HG03108 (cell line): ENCODE measurements around the gene RBBP6.
"Not testable (repeated sequence)": the region's sequence is repeated elsewhere in the genome, so short reads cannot be mapped to it uniquely, and the experiment has no call there.

Source experiments
- ATAC-seq: cut with Tn5 transposase; IDR thresholded peaks from one replicate; pipeline ENCODE4 v1.9.1; 2021; ENCODE audit warnings: moderate library complexity; ENCODE audit not compliant: unreplicated experiment

Gene RBBP6, protein sequence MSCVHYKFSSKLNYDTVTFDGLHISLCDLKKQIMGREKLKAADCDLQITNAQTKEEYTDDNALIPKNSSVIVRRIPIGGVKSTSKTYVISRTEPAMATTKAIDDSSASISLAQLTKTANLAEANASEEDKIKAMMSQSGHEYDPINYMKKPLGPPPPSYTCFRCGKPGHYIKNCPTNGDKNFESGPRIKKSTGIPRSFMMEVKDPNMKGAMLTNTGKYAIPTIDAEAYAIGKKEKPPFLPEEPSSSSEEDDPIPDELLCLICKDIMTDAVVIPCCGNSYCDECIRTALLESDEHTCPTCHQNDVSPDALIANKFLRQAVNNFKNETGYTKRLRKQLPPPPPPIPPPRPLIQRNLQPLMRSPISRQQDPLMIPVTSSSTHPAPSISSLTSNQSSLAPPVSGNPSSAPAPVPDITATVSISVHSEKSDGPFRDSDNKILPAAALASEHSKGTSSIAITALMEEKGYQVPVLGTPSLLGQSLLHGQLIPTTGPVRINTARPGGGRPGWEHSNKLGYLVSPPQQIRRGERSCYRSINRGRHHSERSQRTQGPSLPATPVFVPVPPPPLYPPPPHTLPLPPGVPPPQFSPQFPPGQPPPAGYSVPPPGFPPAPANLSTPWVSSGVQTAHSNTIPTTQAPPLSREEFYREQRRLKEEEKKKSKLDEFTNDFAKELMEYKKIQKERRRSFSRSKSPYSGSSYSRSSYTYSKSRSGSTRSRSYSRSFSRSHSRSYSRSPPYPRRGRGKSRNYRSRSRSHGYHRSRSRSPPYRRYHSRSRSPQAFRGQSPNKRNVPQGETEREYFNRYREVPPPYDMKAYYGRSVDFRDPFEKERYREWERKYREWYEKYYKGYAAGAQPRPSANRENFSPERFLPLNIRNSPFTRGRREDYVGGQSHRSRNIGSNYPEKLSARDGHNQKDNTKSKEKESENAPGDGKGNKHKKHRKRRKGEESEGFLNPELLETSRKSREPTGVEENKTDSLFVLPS (N-terminal part only)

DNA sequence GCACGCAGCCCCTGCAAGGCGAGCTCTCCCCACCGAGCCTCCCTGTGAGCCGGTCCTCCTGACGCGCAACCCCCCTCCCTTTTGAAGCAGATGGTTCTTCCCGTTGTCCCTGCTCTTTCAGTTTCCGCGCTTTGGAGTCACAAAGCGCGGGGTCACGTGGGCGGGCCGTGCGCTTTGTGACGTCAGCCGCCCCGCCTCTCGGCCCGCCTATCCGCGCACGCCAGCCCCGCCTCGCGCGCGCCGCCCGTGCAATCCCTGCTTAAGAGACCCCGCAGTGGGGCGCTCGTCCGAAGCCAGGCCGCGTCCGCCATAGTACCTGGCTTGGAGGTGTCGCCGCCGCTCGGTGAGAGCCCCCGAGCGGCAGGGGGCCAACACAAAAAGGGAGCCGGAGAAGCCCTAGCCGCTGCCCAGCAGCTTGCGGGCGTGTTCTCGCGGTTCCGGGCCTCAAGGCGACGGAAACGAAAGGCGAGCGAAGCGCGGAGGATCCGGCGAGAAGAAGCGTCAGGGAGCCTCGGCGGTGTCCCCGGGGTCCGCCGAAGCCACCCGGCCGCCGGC, at the start of gene RBBP6:
RBBP6 (plus strand) TSS at position 272 of the 555 bp plus-strand sequence. CDS start 1,061 bp downstream, outside the sequence.
- peak; percentile 86 for ATAC-seq

DNA sequence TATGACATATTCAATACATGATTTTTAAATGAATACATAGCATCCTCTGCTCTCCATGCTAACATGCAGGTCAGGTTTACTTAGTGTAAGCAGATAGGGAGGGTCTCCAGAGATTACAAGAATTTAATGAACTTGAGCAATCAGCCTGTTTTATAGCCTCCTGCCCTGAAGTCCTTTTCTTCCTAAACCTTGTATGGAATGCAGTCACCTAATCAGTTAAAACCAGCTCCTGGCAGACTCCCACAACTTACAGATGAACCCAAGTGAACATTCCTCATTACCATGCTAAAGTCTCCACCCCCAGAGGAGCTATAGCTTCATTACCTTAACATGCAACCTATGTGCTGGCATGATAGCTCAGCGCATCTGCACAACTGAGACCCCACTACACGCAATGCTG, 48.5 kb upstream of the RBBP6 start:
- no peak for ATAC-seq

DNA sequence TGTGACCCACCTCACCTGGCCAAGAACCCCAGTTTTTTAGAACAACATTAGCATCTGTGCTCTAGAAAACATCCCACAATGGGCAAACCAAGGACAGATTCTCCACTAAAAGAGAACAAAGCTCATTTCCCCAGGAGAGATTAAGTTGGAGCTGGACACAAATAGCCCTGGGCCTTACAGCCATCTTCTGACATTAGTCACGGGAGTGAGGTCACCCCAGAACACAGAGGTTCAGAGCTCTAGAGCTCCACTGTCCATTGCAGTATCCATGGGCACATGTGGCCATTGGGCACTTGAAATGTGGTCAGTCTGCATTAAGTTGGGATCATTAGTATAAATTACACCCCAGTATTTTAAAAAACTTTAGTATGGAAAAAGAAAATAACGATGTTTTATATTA, 47.6 kb upstream of the RBBP6 start:
- no peak for ATAC-seq

DNA sequence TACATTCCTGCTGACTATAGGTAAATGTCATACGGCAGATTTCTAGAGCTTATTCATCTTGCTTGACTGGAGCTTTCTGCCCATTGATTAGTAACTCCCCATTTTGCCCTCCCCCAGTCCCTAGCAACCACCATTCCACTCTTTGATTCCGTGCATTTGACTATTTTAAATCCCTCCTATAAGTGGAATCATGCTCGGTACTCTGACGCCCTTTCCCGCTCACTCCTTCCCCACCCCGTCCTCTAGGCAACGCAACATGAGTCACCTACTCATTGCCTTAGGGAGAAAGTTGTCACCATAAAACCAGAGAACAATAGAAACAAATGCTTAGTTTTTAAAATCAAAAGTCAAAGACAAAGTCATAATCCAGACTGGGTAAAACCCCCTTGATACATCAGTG, 45.5 kb upstream of the RBBP6 start:
- no peak for ATAC-seq

DNA sequence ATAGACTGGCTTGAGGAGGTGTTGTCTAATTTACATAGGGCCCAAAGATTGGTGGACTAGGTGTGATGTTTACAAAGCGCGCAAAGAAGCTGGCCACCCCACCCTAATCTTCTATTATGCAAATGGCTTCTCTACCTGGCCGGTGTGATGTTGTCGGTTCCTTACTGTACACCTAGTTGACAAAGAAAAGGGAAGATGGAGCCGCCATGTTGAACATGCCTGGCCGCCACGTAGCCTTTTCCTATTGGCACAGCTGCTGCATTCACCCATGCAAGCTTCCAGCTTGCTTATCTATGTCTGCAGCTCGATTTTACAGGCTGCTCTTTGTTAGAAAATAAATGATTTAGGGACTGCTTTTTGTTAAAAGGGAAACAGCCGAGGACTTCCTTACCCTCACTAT, 44.2 kb upstream of the RBBP6 start:
- ATAC-seq, result not testable (repeated sequence)

DNA sequence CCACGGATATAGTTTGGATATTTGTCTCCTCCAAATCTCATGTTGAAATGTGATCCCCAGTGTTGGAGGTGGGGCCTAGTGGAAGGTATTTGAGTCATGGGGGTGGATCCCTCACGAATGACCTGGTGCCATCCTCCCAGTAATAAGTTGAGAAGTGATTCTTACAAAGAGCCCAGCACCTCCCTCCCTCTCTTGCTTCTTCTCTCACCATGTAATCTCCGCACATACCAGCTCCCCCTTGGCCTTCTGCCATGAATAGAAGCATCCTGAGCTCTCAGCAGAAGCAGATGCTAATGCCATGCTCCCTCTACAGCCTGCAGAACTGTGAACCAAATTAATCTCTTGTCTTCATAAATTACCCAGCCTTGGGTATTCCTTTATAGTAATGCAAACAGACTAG, 41.9 kb upstream of the RBBP6 start:
- ATAC-seq, result no peak

DNA sequence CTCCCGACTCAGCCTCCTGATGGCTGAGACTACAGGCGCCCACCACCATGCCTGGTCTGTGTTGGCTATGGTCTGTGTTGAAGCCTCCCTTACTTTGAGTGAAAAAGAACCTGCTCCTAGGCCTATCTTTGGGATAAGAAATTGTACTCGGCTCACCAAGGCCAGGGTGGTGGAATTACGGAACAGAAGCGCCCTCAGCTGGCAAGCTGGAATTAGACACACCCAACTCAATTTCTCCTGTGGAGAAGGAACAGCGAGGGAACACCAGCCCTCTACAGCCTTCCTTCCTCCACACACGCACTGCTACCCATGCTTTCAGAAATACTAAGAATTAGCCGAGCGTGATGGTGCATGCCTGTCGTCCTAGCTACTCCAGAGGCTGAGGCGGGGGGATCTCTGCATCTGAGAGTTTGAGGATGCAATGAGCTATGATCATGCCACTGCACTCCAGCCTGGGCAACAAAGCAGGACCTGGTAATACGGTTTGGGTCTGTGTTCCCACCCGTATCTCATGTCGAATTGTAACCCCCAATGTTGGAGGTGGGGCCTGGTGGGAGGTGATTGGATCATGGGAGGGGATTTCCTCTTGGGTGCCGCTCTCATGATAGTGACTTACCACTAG, 40.1 kb upstream of the RBBP6 start:
- no peak for ATAC-seq

DNA sequence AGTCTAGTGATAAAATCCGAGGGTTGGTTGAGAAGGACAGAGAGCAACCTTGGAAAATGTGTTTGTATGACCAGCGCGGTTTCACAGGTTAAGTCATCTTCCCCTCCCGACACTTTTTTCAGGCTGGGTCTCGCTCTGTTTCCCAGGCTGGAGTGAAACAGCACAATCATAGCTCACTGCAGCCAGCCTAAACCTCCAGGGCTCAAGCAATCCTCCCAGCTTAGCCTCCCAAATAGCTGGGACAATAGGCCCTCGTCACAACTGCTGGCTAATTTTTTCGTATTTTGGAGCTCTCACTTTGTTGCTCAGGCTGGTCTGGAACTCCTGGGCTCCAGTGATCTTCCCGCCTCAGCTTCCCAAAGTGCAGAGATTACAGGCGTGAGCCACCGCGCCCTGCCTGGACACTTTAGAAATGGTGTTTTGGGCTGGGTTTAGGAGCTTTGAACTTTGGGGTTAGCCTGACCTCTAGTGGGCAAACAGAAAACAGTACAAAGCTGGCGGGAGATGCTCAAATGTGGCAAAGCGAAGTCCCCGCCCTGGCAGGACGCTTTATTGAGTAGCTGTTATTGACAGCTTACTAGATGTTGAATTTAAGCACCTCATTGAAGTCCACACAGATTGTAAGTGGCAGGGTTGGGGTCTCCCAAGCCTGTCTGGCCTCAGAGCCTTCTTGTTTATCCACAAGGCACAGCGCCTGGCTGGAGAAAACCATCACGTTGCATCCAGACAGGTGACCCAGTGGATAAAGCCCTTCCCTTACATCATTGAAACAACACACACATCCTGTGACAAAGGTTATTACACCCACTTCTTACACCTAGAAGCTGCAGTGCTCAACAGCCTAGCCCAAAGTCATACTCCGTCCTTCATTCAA, 34.7 kb upstream of the RBBP6 start:
- ATAC-seq, result peak; percentile 56

DNA sequence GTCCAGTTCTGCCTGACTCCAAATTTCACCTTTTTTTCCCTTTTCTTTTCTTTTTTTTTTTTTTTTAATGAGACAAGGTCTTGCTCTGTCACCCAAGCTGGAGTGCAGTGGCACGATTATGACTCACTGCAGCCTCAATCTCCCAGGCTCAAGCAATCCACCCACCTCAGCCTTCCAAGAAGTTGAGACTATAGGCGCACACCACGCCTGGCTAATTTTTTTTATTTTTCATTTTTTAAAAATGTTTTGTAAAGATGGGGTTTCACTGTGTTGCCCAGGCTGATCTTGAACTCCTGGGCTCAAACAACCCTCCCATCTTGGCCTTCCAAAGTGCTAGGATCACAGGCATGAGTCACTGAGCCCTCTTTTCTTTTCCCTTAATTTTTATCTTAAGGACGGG, 33.4 kb upstream of the RBBP6 start:
- no peak for ATAC-seq

DNA sequence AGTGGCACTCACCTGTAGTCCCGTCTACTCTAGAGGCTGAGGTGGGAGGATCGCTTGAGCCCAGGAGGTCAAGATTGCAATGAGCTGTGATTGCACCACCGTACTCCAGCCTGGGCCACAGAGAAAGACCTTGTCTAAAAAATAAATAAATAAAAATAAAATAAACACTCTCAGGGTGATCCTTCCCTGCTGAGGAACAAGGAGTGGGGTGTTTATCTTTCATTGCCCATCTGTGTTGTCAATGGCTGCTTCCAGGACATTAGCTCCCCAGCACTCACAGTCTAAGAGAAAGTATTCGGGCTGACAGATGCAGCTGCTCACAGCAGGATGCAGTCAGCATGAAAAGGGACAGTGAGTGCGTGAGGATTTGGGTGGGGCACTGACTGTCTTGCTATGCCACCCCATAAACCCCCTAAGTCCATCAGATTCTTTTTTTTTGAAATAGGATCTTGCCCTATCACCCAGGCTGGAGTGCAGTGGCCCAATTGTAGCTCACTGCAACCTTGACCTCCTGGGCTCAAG, 31.3 kb upstream of the RBBP6 start:
- no peak for ATAC-seq

DNA sequence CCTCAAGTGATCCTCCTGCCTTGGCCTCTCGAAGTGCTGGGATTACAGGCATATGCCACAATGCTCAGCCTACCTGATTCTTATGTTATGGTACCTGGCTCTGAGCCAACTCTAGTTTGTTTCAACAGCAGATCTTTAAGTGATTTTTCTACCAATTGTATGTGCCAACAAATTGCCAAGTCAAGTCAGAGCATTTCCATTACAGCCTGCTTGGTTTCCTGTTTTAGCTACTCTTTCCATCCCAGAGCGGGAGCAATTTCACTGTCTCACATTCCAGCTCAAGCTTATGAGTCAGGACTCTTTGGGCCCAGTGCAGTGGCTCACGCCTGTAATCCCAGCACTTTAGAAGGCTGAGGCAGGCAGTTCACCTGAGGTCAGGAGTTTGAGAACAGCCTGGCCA, 30.8 kb upstream of the RBBP6 start:
- no peak for ATAC-seq

DNA sequence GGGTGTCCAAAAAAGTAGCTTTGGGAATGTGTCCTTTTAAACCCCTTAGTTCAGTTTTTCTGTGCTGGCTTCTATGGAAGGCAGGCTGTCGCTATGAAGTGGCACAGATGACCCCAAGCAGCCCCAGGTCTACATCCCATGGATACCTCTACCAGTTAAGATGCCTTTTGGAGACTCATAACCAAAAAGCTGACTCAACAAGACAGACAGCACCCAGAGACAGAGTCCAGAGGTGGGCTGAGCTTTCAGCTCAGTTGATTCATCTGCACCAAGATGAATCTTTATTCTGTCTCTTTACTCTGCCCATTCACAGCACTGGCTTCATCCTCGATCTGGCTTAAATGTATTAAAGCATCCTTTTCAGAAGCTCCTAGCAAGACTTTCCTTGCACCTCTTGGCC, 29.8 kb upstream of the RBBP6 start:
- no peak for ATAC-seq

DNA sequence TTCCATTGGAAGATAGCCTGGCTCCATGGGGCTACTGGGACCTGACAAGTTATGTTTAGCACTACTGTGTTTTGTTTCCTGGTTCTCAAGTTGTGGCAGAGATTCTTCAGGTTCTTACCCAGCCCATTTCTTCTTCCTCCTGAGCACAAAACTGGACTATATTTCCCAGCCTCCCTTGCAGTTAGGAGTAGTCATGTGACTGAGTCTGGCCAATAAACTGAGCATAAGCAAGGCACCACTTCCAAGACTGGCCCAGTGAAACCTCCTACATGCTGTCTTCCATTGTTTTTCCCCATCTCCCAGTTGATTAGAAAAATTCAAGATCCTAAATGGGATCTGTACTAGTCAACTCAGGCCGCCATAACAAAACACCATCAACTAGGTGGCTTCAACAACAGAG, 28.2 kb upstream of the RBBP6 start:
- ATAC-seq, result no peak

DNA sequence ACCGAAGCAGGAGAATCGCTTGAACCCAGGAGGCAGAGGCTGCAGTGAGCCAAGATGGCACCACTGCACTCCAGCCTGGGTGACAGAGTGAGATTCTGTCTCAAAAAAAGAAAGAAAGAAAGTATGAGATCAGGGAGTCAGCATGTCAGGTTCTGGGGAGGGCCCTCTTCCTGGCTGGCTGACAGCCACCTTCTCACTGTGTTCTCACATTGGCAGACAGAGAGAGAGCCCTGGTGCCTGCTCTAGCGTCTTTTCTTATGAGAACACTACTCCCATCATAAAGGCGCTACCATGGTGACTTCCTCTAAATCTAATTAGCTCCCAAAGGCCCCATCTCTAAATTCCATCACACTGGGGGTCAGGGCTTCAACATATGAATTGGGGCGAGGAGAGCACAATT, 27.6 kb upstream of the RBBP6 start:
- ATAC-seq, result no peak

DNA sequence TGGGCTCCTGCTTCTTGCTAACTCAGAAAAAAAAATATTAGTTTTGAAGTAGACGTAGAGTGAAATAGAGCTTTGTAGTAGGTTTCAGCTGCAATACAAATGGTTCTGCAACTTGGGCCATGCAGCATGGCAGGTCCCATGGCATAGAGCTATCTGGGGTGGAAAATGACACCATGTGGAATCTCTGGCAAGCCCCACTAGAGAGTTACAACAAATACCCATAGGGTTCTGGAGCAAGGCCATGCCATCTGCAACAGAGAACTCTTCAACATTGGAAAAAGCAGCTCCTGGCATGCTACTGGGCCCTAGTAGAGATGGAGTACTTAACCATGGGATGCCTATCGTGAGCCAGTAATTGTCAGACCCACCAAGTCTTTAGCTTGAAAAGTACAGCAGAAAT, 25.3 kb upstream of the RBBP6 start:
- no peak for ATAC-seq

DNA sequence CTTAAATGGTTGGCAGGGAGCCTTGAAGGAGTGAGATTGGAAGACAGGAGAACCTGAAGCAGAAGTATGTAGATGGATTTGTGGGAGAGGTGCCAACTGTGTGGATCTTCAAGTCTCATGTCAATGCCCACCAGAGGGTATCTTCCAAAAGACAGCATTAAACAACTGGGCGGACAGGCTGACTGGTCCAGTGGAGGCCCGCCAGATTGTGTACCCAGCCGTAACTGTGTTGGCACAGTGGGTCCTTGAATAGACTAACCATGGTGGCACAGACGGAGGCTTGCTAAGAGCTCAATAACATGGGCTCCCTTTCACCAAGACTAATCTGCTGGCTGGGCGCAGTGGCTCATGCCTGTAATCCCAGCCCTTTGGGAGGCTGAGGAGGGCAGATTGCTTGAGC, 24.2 kb upstream of the RBBP6 start:
- no peak for ATAC-seq

DNA sequence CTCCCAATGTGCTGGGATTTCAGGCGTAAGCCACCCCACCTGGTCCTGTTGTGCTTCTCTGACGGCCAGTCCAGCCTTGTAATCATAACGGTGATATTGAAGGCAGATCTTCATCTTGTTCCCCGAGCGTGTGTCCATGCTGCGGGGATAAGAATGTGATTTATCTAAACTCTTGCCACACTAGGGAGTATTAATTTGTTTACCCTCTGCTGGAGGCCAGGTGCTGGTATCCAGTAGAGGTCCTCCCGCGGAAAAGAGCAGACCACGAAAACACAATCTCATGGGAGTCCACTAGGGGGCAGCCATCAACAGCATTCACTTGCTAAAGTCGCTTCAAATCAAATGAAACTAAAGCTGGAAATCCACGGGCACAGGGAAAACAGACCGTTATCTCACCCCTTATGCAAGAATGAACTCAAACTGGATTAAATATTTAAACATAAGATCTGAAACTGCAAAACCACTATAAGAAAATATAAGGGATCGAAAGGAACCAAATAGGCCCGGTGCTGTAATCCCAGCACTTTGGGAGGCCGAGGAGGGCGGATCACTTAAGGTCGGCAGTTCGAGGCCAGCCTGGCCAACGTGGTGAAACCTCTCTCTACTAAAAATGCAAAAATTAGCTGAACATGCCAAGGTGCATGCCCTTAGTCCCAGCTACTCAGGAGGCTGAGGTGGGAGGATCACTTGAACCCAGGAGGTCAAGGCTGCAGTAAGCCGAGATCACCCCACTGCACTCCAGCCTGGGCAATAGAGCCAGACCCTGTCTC, 22.3 kb upstream of the RBBP6 start:
- ATAC-seq, result no peak

DNA sequence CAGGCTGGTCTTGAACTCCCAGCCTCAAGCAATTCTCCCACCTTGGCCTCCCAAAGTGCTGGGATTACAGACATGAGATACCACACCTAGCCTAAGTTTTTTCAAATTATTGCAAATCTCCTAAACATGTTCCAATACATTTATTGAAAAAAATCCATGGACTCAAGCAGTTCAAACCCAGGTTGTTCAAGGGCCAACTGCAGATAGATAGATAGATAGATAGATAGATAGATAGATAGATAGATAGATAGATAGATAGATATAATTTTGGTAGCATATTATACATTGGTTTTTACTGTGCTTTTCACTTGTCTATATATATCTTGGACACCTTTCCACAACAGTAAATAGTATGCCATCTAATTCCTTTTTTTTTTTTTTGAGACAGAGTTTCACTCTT, 20.9 kb upstream of the RBBP6 start:
- no peak for ATAC-seq

DNA sequence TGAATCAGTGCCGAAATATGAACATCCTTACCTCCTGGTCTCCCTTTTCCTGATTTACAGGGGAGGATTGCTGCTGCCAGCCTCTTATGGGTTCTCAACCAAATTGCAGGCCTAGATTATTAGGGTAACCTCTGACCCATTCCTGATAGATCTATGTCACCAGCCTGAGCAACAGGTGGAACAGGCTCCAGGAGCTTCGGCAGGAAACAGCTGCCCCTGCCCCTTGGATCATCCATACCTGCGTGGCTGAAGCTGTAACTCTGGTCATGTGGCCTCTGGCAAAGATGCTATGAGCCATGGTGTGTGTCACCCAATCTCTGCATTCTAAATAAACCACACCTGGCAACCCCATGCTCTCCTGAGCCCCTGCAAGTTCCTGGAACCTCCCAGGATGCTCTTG, 18.4 kb upstream of the RBBP6 start:
- no peak for ATAC-seq
